Measurements from ENCODE around the gene PDE2A.

DNA sequence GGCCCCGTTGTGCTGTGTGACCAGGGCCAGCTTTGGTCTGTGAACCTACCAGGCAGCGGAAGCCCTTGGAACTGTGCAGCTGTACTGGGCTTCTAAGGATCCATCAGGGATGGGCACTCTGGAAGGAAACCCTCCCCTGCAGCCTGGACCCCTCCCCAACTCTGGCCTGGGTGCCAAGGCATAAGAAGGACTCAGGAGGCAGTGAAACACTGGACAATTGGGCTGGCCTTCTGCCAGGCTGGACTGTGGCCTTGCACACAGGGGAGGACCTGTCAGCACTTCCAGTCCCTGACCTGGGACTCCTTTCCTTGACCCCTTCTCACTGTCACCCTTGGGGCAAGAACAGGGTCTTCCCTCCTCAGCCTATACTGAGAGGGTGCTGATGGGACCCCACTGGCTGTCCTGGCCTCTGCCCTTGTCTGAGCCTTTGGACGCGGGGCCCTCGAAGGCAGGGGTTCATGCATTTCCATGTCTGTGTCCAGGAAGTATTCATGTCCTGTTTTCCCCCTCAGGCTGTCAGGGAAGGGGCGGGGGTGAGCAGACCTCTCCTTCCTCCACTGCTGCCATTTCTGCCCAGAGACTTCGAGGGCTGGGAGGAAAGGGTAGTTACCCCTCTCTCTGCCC is 39.6 kb downstream of the PDE2A start:
- TF ChIP-seq, protein P1, sequence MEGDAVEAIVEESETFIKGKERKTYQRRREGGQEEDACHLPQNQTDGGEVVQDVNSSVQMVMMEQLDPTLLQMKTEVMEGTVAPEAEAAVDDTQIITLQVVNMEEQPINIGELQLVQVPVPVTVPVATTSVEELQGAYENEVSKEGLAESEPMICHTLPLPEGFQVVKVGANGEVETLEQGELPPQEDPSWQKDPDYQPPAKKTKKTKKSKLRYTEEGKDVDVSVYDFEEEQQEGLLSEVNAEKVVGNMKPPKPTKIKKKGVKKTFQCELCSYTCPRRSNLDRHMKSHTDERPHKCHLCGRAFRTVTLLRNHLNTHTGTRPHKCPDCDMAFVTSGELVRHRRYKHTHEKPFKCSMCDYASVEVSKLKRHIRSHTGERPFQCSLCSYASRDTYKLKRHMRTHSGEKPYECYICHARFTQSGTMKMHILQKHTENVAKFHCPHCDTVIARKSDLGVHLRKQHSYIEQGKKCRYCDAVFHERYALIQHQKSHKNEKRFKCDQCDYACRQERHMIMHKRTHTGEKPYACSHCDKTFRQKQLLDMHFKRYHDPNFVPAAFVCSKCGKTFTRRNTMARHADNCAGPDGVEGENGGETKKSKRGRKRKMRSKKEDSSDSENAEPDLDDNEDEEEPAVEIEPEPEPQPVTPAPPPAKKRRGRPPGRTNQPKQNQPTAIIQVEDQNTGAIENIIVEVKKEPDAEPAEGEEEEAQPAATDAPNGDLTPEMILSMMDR (IDR thresholded peaks at IDR 0.05): no peak
- TF ChIP-seq POLR2AphosphoS5 (IDR thresholded peaks at IDR 0.05): no peak

Data from upper lobe of left lung (tissue), 4 donors.